ENCODE data around the gene SCGN.

The SCGN gene

DNA sequence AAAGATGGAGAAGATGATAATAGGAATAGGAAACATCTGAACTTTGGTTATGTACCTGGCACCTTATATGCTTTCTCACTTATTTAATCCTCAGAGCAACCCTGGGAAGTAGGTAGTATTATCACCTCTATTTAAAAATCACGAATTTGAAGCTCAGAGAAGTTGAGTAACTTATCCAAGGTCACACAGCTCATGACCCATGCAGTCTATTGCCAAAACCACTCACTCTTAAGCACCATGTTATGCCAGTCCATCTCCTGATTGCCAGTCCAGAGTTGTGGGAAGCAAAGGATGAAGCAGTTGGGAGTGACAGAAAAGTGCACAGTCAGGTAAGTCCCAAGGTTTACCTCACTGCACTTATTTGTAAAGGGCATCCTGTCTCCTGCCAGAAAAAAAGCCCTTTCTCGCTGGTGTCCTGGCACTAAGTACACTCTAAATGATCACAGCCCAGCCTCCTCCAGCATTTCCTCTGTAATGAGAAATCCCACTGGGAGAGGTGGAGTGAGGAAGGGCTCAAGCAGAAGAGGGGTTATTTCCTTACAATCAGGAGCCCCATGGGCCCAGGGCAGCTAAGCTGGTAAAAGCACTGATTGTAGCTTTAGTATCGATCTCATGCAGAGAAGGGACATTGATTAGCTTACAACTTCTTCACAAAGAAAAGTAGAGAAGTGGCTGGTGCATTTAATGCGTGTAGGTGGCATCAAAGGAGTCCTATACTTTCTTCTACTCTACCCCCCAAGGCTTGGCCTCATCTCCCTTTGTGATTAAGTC lies 21.3 kb upstream of the SCGN start:
- DNase-seq (ENCODE audit: extremely low read depth, insufficient read length): no peak
- no peaks in the 10 kb centered on the region for H3K27me3 ChIP-seq (replicated peaks; ENCODE audit: control insufficient read depth, insufficient read depth, low read length)
- no peak for TF ChIP-seq CTCF (IDR thresholded peaks at IDR 0.05; ENCODE audit: insufficient read depth, low read length, poor library complexity, severe bottlenecking)
- H3K36me3 ChIP-seq (ENCODE audit: control insufficient read depth, insufficient read depth, low read length): no peaks in the 10 kb centered on the region
- H3K4me3 ChIP-seq (replicated peaks; ENCODE audit: low read depth, low read length): no peak overlapping the region

DNA sequence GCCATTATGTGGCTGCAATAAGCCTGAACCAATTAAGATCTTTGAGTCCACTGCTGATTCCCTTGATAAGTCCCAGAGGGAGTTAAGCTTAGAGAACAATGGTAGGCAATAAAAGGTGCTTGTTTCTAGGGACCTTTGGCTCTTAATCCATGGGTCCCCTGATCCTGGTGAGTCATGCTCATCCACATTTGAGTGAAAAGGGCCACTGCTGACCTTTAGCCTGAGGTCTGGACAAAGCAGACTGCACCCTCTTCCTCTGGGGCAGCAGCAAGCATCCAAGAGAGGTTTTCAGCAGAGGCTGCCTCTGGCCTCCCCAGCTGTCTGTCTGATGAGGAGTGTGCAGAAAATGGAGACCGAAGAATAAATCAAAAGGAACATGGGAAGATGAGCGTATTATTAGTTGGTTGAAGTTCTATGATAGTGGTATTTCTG lies 16.1 kb upstream of the SCGN start:
- TF ChIP-seq CTCF (IDR thresholded peaks at IDR 0.05; ENCODE audit: insufficient read depth, low read length, poor library complexity, severe bottlenecking): no peak
- Histone ChIP-seq H3K4me3 (replicated peaks; ENCODE audit: low read depth, low read length) (no peak overlapping the region), H3K36me3 (ENCODE audit: control insufficient read depth, insufficient read depth, low read length) (no peaks in the 10 kb centered on the region), H3K27me3 (replicated peaks; ENCODE audit: control insufficient read depth, insufficient read depth, low read length) (no peaks in the 10 kb centered on the region)
- no peak for DNase-seq (ENCODE audit: extremely low read depth, insufficient read length)

DNA sequence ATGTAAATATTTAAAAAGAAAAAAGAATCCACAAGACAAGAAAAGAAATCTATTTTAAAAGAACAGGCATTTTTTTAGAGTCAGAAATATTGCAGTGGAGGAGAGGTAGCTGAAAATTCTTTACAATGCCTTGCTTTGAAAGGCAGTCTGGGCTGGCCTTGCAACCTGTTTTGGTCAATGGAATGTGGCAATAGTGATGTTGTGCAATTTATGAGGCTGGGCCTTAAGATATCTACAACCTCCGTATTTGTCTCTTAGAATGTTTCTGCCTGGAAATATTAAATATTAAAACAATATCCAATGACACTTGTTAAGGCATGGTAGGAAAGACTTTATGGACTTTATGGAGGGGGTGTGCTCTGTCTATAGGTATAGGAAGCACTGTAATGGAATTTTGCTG lies 14.8 kb upstream of the SCGN start:
- Histone ChIP-seq H3K4me3 (replicated peaks; ENCODE audit: low read depth, low read length) (no peak overlapping the region), H3K36me3 (ENCODE audit: control insufficient read depth, insufficient read depth, low read length) (no peaks in the 10 kb centered on the region), H3K27me3 (replicated peaks; ENCODE audit: control insufficient read depth, insufficient read depth, low read length) (no peaks in the 10 kb centered on the region)
- no peak for TF ChIP-seq CTCF (IDR thresholded peaks at IDR 0.05; ENCODE audit: insufficient read depth, low read length, poor library complexity, severe bottlenecking)
- DNase-seq (ENCODE audit: extremely low read depth, insufficient read length): no peak

DNA sequence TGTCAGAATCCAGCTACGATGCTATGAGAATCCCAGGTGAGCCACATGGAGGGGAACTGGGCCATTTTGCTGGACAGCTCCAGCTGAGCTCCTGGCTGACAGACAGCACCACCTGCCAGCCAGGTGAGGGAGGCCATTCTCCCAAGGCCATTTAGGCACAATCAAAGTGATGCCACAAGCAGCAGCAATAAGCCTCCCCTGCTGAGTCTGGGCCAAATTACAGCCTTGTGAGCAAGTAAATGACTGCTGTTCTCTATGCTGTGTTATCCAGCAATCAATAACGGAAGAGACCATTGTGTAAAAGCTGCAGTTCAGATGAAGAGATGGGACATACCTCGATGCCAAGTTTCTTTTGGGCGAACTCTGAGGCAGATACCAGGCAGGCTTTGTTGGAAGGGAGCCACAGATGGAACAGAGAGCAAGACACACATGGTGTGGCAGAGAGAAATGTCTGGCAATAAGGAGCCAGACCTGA lies 14.0 kb upstream of the SCGN start:
- Histone ChIP-seq H3K4me3 (replicated peaks; ENCODE audit: low read depth, low read length) (no peak overlapping the region), H3K36me3 (ENCODE audit: control insufficient read depth, insufficient read depth, low read length) (no peaks in the 10 kb centered on the region), H3K27me3 (replicated peaks; ENCODE audit: control insufficient read depth, insufficient read depth, low read length) (no peaks in the 10 kb centered on the region)
- DNase-seq (ENCODE audit: extremely low read depth, insufficient read length): no peak
- no peak for TF ChIP-seq CTCF (IDR thresholded peaks at IDR 0.05; ENCODE audit: insufficient read depth, low read length, poor library complexity, severe bottlenecking)

- DNase-seq (ENCODE audit: extremely low read depth, insufficient read length): no peak
- no peak for TF ChIP-seq CTCF (IDR thresholded peaks at IDR 0.05; ENCODE audit: insufficient read depth, low read length, poor library complexity, severe bottlenecking)
- Histone ChIP-seq H3K27me3 (replicated peaks; ENCODE audit: control insufficient read depth, insufficient read depth, low read length) (no peaks in the 10 kb centered on the region), H3K4me3 (replicated peaks; ENCODE audit: low read depth, low read length) (no peak overlapping the region), H3K36me3 (ENCODE audit: control insufficient read depth, insufficient read depth, low read length) (no peaks in the 10 kb centered on the region)
Measured at GRCh38 chr6:25639653-25640052, 12.4 kb upstream of the SCGN start.

All from GM06990 (cell line).